Measurements from ENCODE around the gene OBP2B.

Gene OBP2B

DNA sequence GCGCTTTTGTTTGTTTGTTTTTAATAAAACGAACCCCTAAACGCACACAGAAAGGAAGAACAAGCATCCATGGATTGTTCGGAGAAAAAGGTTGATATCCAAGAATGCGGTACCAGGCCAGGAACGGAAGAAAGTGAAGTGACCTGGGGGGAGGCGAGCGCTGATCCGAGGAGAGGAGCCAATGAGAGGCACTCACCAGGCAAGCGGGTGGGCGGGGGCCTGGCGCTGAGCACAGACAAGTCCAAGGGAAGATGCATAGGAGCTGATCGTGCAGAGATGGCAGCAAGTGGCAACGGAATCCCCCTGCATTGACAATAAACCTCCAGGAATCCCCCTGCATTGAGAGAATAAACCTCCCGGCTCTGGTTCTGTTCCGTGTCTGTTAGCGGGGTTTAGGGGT is 8.4 kb downstream of the OBP2B start:
- Histone ChIP-seq H2AFZ (ENCODE audit: low read depth, low read length, severe bottlenecking) (no peak overlapping the region), H3K4me3 (ENCODE audit: insufficient read depth, low read length, poor library complexity, severe bottlenecking) (no peak overlapping the region), H3K79me2 (ENCODE audit: insufficient read depth, low read length) (no peaks in the 10 kb centered on the region), H3K36me3 (ENCODE audit: low read length) (no peaks in the 10 kb centered on the region), H4K20me1 (ENCODE audit: low read depth, low read length) (no peaks in the 10 kb centered on the region), H3K9me3 (ENCODE audit: insufficient read depth, low read length) (no peaks in the 10 kb centered on the region), H3K27me3 (ENCODE audit: low read length) (no peaks in the 10 kb centered on the region), H3K9ac (ENCODE audit: low read length) (no peak overlapping the region), H3F3A (ENCODE audit: insufficient read depth) (no peaks in the 10 kb centered on the region), H3K27ac (ENCODE audit: low read depth, low read length) (no peak overlapping the region), H3K9me2 (replicated peaks; ENCODE audit: insufficient read depth, low read length) (no peaks in the 10 kb centered on the region), H3K4me2 (ENCODE audit: low read depth, low read length, poor library complexity, severe bottlenecking) (no peak overlapping the region)
- TF ChIP-seq, protein P1, sequence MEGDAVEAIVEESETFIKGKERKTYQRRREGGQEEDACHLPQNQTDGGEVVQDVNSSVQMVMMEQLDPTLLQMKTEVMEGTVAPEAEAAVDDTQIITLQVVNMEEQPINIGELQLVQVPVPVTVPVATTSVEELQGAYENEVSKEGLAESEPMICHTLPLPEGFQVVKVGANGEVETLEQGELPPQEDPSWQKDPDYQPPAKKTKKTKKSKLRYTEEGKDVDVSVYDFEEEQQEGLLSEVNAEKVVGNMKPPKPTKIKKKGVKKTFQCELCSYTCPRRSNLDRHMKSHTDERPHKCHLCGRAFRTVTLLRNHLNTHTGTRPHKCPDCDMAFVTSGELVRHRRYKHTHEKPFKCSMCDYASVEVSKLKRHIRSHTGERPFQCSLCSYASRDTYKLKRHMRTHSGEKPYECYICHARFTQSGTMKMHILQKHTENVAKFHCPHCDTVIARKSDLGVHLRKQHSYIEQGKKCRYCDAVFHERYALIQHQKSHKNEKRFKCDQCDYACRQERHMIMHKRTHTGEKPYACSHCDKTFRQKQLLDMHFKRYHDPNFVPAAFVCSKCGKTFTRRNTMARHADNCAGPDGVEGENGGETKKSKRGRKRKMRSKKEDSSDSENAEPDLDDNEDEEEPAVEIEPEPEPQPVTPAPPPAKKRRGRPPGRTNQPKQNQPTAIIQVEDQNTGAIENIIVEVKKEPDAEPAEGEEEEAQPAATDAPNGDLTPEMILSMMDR (IDR thresholded peaks at IDR 0.05; ENCODE audit: insufficient read depth, low read length, poor library complexity, severe bottlenecking), result no peak
- no peak for TF ChIP-seq EZH2phosphoT487 (conservative IDR thresholded peaks at IDR 0.05; ENCODE audit: low read length)

- TF ChIP-seq EZH2phosphoT487 (conservative IDR thresholded peaks at IDR 0.05; ENCODE audit: low read length), result no peak
- TF ChIP-seq, protein P1 (IDR thresholded peaks at IDR 0.05; ENCODE audit: insufficient read depth, low read length, poor library complexity, severe bottlenecking), result no peak
Observed at GRCh38 chr9:133199648-133200321, 9.3 kb downstream of the OBP2B start.

GRCh38 chr9:133195029-133195428 is 14.0 kb downstream of the OBP2B start:
- Histone ChIP-seq H3K4me3 (ENCODE audit: insufficient read depth, low read length, poor library complexity, severe bottlenecking) (no peak overlapping the region), H4K20me1 (ENCODE audit: low read depth, low read length) (no peaks in the 10 kb centered on the region), H3K36me3 (ENCODE audit: low read length) (no peaks in the 10 kb centered on the region), H3K4me2 (ENCODE audit: low read depth, low read length, poor library complexity, severe bottlenecking) (no peak overlapping the region), H3K9me2 (replicated peaks; ENCODE audit: insufficient read depth, low read length) (no peaks in the 10 kb centered on the region), H3K27me3 (ENCODE audit: low read length) (no peaks in the 10 kb centered on the region), H3K27ac (ENCODE audit: low read depth, low read length) (no peak overlapping the region), H3K9ac (ENCODE audit: low read length) (no peak overlapping the region), H3K79me2 (ENCODE audit: insufficient read depth, low read length) (no peaks in the 10 kb centered on the region), H3K9me3 (ENCODE audit: insufficient read depth, low read length) (no peaks in the 10 kb centered on the region), H3F3A (ENCODE audit: insufficient read depth) (no peaks in the 10 kb centered on the region), H2AFZ (ENCODE audit: low read depth, low read length, severe bottlenecking) (no peak overlapping the region)
- no peak for TF ChIP-seq EZH2phosphoT487 (conservative IDR thresholded peaks at IDR 0.05; ENCODE audit: low read length)
- TF ChIP-seq, protein P1 (IDR thresholded peaks at IDR 0.05; ENCODE audit: insufficient read depth, low read length, poor library complexity, severe bottlenecking), result no peak

More at GRCh38 chr9:133199648-133200321, 9.3 kb downstream of the OBP2B start:
- Histone ChIP-seq H3K4me2 (ENCODE audit: low read depth, low read length, poor library complexity, severe bottlenecking) (no peak overlapping the region), H3K27ac (ENCODE audit: low read depth, low read length) (no peak overlapping the region), H3K9ac (ENCODE audit: low read length) (no peak overlapping the region), H3K9me2 (replicated peaks; ENCODE audit: insufficient read depth, low read length) (no peaks in the 10 kb centered on the region), H2AFZ (ENCODE audit: low read depth, low read length, severe bottlenecking) (no peak overlapping the region), H3K4me3 (ENCODE audit: insufficient read depth, low read length, poor library complexity, severe bottlenecking) (no peak overlapping the region), H3K9me3 (ENCODE audit: insufficient read depth, low read length) (no peaks in the 10 kb centered on the region), H3K27me3 (ENCODE audit: low read length) (no peaks in the 10 kb centered on the region), H3K79me2 (ENCODE audit: insufficient read depth, low read length) (no peaks in the 10 kb centered on the region), H4K20me1 (ENCODE audit: low read depth, low read length) (no peaks in the 10 kb centered on the region), H3K36me3 (ENCODE audit: low read length) (no peaks in the 10 kb centered on the region), H3F3A (ENCODE audit: insufficient read depth) (no peaks in the 10 kb centered on the region)
